ENCODE data around the gene TAGLN. TPM values are rescaled to one million over a fixed set of nuclear protein-coding genes. Genes with fewer than 3 reads are reported as not detected.

TAGLN gene
- total and polyA plus RNA-seq, 2 of the 8 experiments (the other 6 are each of a cell fraction or from before 2014, with no cell fraction given), result 140 to 300 TPM

GRCh38 chr11:117214404-117215110 is 15.4 kb downstream of the TAGLN start:
- H3K14ac ChIP-seq (ENCODE audit: insufficient read length), result no peak overlapping the region
- CTCF ChIA-PET (ENCODE audit: partially characterized antibody), result interaction anchor here (0.8 to 25.0 kb wide), 6 partner anchors 8 to 43 kb away, joined by 3 to 449 read pairs (median 34); partner anchors contain the start of gene TAGLN
- no peak overlapping the region for H3K27ac ChIP-seq (ENCODE audit: low read depth, low read length)

More at GRCh38 chr11:117214404-117215110, 15.4 kb downstream of the TAGLN start:
- no peak for FAIRE-seq
- Histone ChIP-seq H3K56ac (replicated peaks; ENCODE audit: insufficient read length, low read depth, low read length) (no peak overlapping the region), H2BK15ac (ENCODE audit: low read length) (no peak overlapping the region), H4K91ac (replicated peaks; ENCODE audit: insufficient read length, low read length) (no peak overlapping the region), H3K36me3 (ENCODE audit: control insufficient read depth in 2 of 4, insufficient read depth in 4 of 4, low read length in 3 of 4) (peaks cover 8 to 26% (median 17%) of the 10 kb centered on the region in 4 experiments; a peak in 7 of 8 replicates), H2BK20ac (ENCODE audit: low read length) (no peak overlapping the region), H3K79me1 (ENCODE audit: low read depth, low read length) (no peaks in the 10 kb centered on the region), H3K27me3 (replicated peaks in 1 of 4; ENCODE audit: control insufficient read depth in 3 of 4, extremely low read depth in 1 of 4, insufficient read depth in 3 of 4, low read length in 3 of 4) (no peaks in the 10 kb centered on the region), H3K79me2 (ENCODE audit: control insufficient read depth in 1 of 2, insufficient read depth in 2 of 2, low read length in 2 of 2) (no peaks in the 10 kb centered on the region; a peak in 1 of 4 replicates), H3K4me3 (ENCODE audit: extremely low read depth in 1 of 4, insufficient read depth in 2 of 4, low read depth in 3 of 4, low read length in 4 of 4) (no peak overlapping the region), H3K23me2 (ENCODE audit: low read depth, low read length) (no peaks in the 10 kb centered on the region), H3K4me2 (ENCODE audit: insufficient read depth in 1 of 2, low read depth in 2 of 2, low read length in 2 of 2) (no peak overlapping the region), H2BK120ac (replicated peaks; ENCODE audit: low read depth, low read length) (no peak overlapping the region), H3K4ac (replicated peaks; ENCODE audit: insufficient read length, low read depth, low read length) (no peak overlapping the region), H4K8ac (ENCODE audit: extremely low read depth, insufficient read depth, low read length) (no peak overlapping the region), H3K9me3 (ENCODE audit: insufficient read depth in 2 of 2, low read depth in 1 of 2, low read length in 1 of 2) (no peaks in the 10 kb centered on the region), H4K20me1 (replicated peaks in 1 of 2; ENCODE audit: control insufficient read depth in 1 of 2, insufficient read depth in 2 of 2, low read length in 2 of 2) (peaks cover 0 to 4% of the 10 kb centered on the region in 2 experiments), H2BK12ac (ENCODE audit: low read depth, low read length) (no peak overlapping the region), H3K18ac (ENCODE audit: extremely low read depth, low read length) (no peak overlapping the region), H3K4me1 (replicated peaks in 1 of 4; ENCODE audit: control insufficient read depth in 3 of 4, insufficient read depth in 4 of 4, low read length in 3 of 4) (no peaks in the 10 kb centered on the region), H3K9ac (replicated peaks in 1 of 4; ENCODE audit: extremely low read depth in 1 of 4, low read depth in 3 of 4, low read length in 3 of 4) (no peak overlapping the region), H2BK5ac (ENCODE audit: low read depth, low read length) (no peak overlapping the region), H4K5ac (ENCODE audit: insufficient read length, low read depth, low read length) (no peak overlapping the region), H2AK5ac (ENCODE audit: low read depth, low read length) (no peak overlapping the region), H3K23ac (ENCODE audit: insufficient read length) (no peak overlapping the region), H2AFZ (ENCODE audit: low read length) (no peak overlapping the region)
- DNase-seq (ENCODE audit: low read depth in 1 of 2, low spot score in 2 of 2), result no peak
- POLR2A ChIA-PET (ENCODE audit: partially characterized antibody), result interaction anchor here (0.8 to 5.1 kb wide), 3 partner anchors 8 to 15 kb away, joined by 4 to 47 read pairs (median 6); partner anchors contain the start of gene TAGLN
- 91% methylated on average over 7 of the region's 7 CpGs; no CpG with 5 or more reads in 1 of the 2 experiments for WGBS, 2 experiments (ENCODE audit: extremely low coverage in 1 of 2, insufficient coverage in 1 of 2, insufficient read length in 1 of 2, insufficient replicate concordance in 2 of 2, low coverage in 1 of 2, low lambda C conversion rate in 2 of 2, missing lambda C conversion rate in 1 of 2)
- TF ChIP-seq ATF2 (IDR thresholded peaks at IDR 0.05; ENCODE audit: low read length), result no peak
- TF ChIP-seq EGR1 (IDR thresholded peaks at IDR 0.05; ENCODE audit: borderline replicate concordance, low read depth, low read length), result no peak
- TF ChIP-seq YY1 (IDR thresholded peaks at IDR 0.05; ENCODE audit: low read depth, low read length), result no peak
- TF ChIP-seq RAD21 (IDR thresholded peaks at IDR 0.05 in 1 of 2, conservative IDR thresholded peaks at IDR 0.05 in 1 of 2; ENCODE audit: low read depth in 2 of 2, low read length in 2 of 2), result no peak
- no peak for TF ChIP-seq RBBP5 (IDR thresholded peaks at IDR 0.05; ENCODE audit: borderline replicate concordance, low read depth, low read length)
- no peak for TF ChIP-seq POLR2AphosphoS5 (IDR thresholded peaks at IDR 0.05; ENCODE audit: low read depth, low read length)
- no peak for TF ChIP-seq NANOG (IDR thresholded peaks at IDR 0.05; ENCODE audit: insufficient read depth, low read depth, low read length, poor library complexity, severe bottlenecking)
